SK-N-MC (cell line): ENCODE results near the gene COL20A1.

Experiments
- DNase-seq: peaks from one replicate; pipeline ENCODE4 v3.0.0-alpha.2; 2011; ENCODE audit warnings: low read depth, low spot score
- H3K27ac ChIP-seq: fragments of 200-600 bp; sonication (generic); 2 replicates; pipeline ENCODE4 v1.5.1; 2016; ENCODE audit warnings: mixed run types
- H3K36me3 ChIP-seq: fragments of 200-600 bp; sonication (generic); 2 replicates; pipeline ENCODE4 v1.6.1; 2017; ENCODE audit warnings: antibody characterized with exemption, low read length, mixed read lengths; ENCODE audit not compliant: insufficient read depth
- H3K4me3 ChIP-seq: fragments of 200-600 bp; sonication (generic); 2 replicates; pipeline ENCODE4 v1.5.1; 2016
- H3K9ac ChIP-seq: fragments of 200-600 bp; sonication (generic); 2 replicates; pipeline ENCODE4 v1.8.0; 2017; ENCODE audit warnings: mixed run types, mixed read lengths; ENCODE audit not compliant: insufficient read length
- H3K9me3 ChIP-seq: fragments of 200-600 bp; sonication (generic); 2 replicates; pipeline ENCODE4 v1.6.1; 2017; ENCODE audit warnings: low read depth, mild to moderate bottlenecking, antibody characterized with exemption, low read length, moderate library complexity, mixed read lengths
- EZH2 ChIP-seq: fragments of 200-600 bp; sonication (generic); IDR thresholded peaks from one replicate; pipeline ENCODE4 v1.6.1; 2017; ENCODE audit warnings: antibody characterized with exemption
- FOXP2 ChIP-seq: optimal IDR thresholded peaks from 2 replicates; pipeline ENCODE3; 2011; ENCODE audit warnings: mild to moderate bottlenecking, moderate library complexity; ENCODE audit not compliant: insufficient read depth; ENCODE audit errors: extremely low read length, control extremely low read depth
- POLR2AphosphoS5 ChIP-seq: IDR thresholded peaks from 2 replicates; pipeline ENCODE4 v1.6.1; 2012; ENCODE audit warnings: mild to moderate bottlenecking, low read depth, low read length, borderline replicate concordance

The COL20A1 gene

GRCh38 chr20:63258781-63259180 is 34.2 kb upstream of the COL20A1 start:
- TF ChIP-seq FOXP2 (no peak), EZH2 (no peak), POLR2AphosphoS5 (no peak)
- Histone ChIP-seq H3K9ac (no peak overlapping the region), H3K36me3 (no peaks in the 10 kb centered on the region), H3K27ac (no peak overlapping the region), H3K9me3 (no peaks in the 10 kb centered on the region), H3K4me3 (no peak overlapping the region)
- DNase-seq = no peak

- no peak overlapping the region for H3K4me3 ChIP-seq
- TF ChIP-seq EZH2 (no peak), POLR2AphosphoS5 (no peak), FOXP2 (no peak)
- no peak overlapping the region for H3K27ac ChIP-seq
- no peak overlapping the region for H3K9ac ChIP-seq
- DNase-seq = peak; percentile 32
- H3K36me3 ChIP-seq = no peaks in the 10 kb centered on the region
- H3K9me3 ChIP-seq = no peaks in the 10 kb centered on the region
Measured at GRCh38 chr20:63259734-63260460, 33.1 kb upstream of the COL20A1 start.

GRCh38 chr20:63260521-63260920 is 32.5 kb upstream of the COL20A1 start:
- no peak for DNase-seq
- no peak overlapping the region for H3K27ac ChIP-seq
- no peak overlapping the region for H3K4me3 ChIP-seq
- no peaks in the 10 kb centered on the region for H3K9me3 ChIP-seq
- no peaks in the 10 kb centered on the region for H3K36me3 ChIP-seq
- no peak overlapping the region for H3K9ac ChIP-seq
- TF ChIP-seq EZH2 = no peak
- no peak for TF ChIP-seq FOXP2
- TF ChIP-seq POLR2AphosphoS5 = no peak

GRCh38 chr20:63261060-63261794 is 31.8 kb upstream of the COL20A1 start:
- Histone ChIP-seq H3K27ac (no peak overlapping the region), H3K9ac (no peak overlapping the region), H3K36me3 (no peaks in the 10 kb centered on the region), H3K4me3 (no peak overlapping the region), H3K9me3 (no peaks in the 10 kb centered on the region)
- TF ChIP-seq POLR2AphosphoS5 = no peak
- no peak for TF ChIP-seq EZH2
- no peak for TF ChIP-seq FOXP2
- no peak for DNase-seq

- Histone ChIP-seq H3K36me3 (no peaks in the 10 kb centered on the region), H3K9ac (no peak overlapping the region), H3K9me3 (no peaks in the 10 kb centered on the region), H3K27ac (no peak overlapping the region), H3K4me3 (no peak overlapping the region)
- no peak for DNase-seq
- no peak for TF ChIP-seq POLR2AphosphoS5
Measured at GRCh38 chr20:63261795-63262528, 31.0 kb upstream of the COL20A1 start.

- Histone ChIP-seq H3K36me3 (no peaks in the 10 kb centered on the region), H3K27ac (no peak overlapping the region), H3K9me3 (no peaks in the 10 kb centered on the region), H3K4me3 (no peak overlapping the region), H3K9ac (no peak overlapping the region)
- DNase-seq = no peak
- TF ChIP-seq FOXP2 (no peak), POLR2AphosphoS5 (no peak), EZH2 (no peak)
Measured at GRCh38 chr20:63262836-63263235, 30.1 kb upstream of the COL20A1 start.

- no peaks in the 10 kb centered on the region for H3K36me3 ChIP-seq
- TF ChIP-seq EZH2 = no peak
- TF ChIP-seq FOXP2 = no peak
- H3K4me3 ChIP-seq = no peak overlapping the region
- H3K27ac ChIP-seq = no peak overlapping the region
- H3K9me3 ChIP-seq = no peaks in the 10 kb centered on the region
- no peak overlapping the region for H3K9ac ChIP-seq
- no peak for DNase-seq
Measured at GRCh38 chr20:63264000-63264399, 29.0 kb upstream of the COL20A1 start.

- H3K4me3 ChIP-seq = no peak overlapping the region
- no peak overlapping the region for H3K9ac ChIP-seq
- DNase-seq = no peak
- no peaks in the 10 kb centered on the region for H3K36me3 ChIP-seq
- TF ChIP-seq EZH2 = no peak
- TF ChIP-seq POLR2AphosphoS5 = no peak
- TF ChIP-seq FOXP2 = no peak
- no peak overlapping the region for H3K27ac ChIP-seq
- no peaks in the 10 kb centered on the region for H3K9me3 ChIP-seq
Measured at GRCh38 chr20:63264519-63264918, 28.5 kb upstream of the COL20A1 start.
